Vein endothelial cell (primary cell): Measurements from ENCODE around the gene MTIF3. TPM values are rescaled to one million over a fixed set of nuclear protein-coding genes. Genes with fewer than 3 reads are reported as not detected.

Source experiments
- small RNA-seq: library from RNA; depleted of rRNA; stranded (forward); fragments of <200 nt; gene quantifications from one replicate; pipeline ENCODE3, GENCODE V24; 2012
- total RNA-seq: library from RNA; depleted of rRNA; stranded (reverse); fragments of >200 nt; gene quantifications from 2 replicates; pipeline ENCODE4 v1.2.3, GENCODE V29; 2012

The MTIF3 gene, protein sequence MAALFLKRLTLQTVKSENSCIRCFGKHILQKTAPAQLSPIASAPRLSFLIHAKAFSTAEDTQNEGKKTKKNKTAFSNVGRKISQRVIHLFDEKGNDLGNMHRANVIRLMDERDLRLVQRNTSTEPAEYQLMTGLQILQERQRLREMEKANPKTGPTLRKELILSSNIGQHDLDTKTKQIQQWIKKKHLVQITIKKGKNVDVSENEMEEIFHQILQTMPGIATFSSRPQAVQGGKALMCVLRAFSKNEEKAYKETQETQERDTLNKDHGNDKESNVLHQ
- 39.5 and 52.8 TPM in 2 replicates for total RNA-seq

DNA sequence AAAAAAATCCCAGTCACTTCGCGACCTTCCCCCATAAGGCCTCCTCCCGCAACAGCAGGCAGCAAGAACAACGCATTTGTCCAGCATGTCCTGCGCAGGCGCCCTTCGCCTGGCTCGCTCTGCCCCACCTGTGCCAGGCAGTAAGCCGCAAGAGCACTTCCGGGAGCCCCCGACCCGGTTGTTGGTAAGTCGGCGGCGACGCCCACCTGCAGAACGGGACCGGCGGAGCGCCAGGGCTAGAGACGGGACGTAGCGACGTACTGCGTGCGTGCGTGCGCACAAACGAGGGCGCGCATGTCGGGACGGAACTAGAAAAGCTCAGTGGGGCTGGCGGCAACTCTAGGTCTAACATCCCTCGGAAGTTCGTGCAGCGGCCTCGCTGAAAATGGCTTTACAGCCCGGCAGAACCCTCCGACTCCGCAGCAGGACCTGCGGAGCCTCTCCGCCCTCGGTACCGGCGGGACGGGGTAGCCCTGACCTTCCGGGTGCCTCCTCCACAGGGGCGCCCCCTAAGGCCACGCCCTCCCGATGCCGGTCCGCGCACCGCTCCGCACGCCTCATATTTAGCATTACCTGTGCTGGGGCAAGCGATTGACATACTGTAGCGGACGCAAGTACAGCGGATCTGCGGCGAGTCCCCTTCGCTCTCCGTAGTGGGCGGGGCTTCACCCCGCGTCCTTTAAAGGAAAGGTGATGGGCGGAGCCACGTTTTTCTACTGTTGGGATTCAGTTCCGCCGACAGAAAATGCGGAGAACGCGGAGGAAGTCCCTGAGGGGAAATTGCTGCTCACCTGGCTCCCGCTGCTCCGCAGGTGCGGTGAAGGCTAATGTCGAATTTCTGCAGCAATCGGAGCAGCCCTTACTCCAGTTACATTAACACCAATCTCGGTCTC lies at the start of gene MTIF3:
Gene MTIF3, minus strand, starts transcription at position 629 of the 893 bp plus-strand sequence. CDS start 10,116 bp downstream, outside the sequence.

DNA sequence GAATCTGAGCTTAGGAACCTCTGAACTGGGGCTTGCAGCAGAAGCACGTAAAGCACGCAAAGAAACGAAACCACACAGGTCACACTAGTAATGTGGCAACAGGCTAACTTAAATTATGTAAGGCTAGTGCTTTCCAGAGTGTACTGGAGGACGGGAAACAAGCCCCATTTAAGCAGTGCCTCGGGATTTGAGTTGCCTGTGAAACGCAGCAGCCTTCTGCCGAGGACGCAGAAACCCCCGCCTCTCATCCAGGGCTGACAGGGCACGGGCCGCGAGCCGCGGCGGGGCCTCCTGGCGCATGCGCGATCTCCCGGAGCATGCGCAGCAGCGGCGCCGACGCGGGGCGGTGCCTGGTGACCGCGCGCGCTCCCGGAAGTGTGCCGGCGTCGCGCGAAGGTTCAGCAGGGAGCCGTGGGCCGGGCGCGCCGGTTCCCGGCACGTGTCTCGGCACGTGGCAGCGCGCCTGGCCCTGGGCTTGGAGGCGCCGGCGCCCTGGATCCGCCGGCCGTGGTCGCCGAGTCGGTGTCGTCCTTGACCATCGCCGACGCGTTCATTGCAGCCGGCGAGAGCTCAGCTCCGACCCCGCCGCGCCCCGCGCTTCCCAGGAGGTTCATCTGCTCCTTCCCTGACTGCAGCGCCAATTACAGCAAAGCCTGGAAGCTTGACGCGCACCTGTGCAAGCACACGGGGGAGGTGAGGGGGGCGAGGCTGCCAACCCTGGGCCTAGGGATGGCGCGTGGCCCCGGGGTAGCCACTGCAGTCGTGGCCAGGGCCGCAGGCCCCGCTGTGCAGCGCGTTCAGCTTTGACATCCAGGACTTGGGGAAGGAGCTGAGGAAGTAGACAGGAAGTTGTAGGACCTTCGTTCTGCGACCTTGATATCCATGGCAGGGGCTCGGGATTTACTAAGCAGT lies 25.9 kb downstream of the MTIF3 start, which contains the start of gene GTF3A:
Gene GTF3A, plus strand, starts transcription at position 374 of the 912 bp plus-strand sequence.

Small RNA genes within 50 kb of the gene (small RNA-seq; reads per million reads assigned to genes)
- gene RNU6-63P: not detected
- gene RNY1P1: not detected

Other genes starting within 250 kb of the MTIF3 start
- gene RPL21, start 199.0 kb downstream of the MTIF3 start, total RNA-seq: 593 and 779 TPM in 2 replicates
- 2.3 and 3.1 TPM in 2 replicates for gene RASL11A, start 179.7 kb downstream of the MTIF3 start, total RNA-seq
- gene GTF3A, start 25.9 kb downstream of the MTIF3 start, total RNA-seq: 102 and 104 TPM in 2 replicates
- gene LNX2, start 170.0 kb upstream of the MTIF3 start, total RNA-seq: 13.2 and 15.4 TPM in 2 replicates
- gene POLR1D, start 171.3 kb upstream of the MTIF3 start, total RNA-seq: 125 and 126 TPM in 2 replicates